CD14-positive monocyte (primary cell): Measurements from ENCODE around the gene STK11. TPM values are rescaled to one million over a fixed set of nuclear protein-coding genes. Genes with fewer than 3 reads are reported as not detected.
A peak's percentile ranks its signal among the peaks of the same experiment; 100 is the strongest.

Source experiments
- DNase-seq, 3 donors: peaks; one replicate each; pipeline ENCODE4 v3.0.0-alpha.2; 2011 to 2022
- H2AFZ ChIP-seq: 2 replicates; pipeline ENCODE4 v1.6.0; 2012; ENCODE audit warnings: mild to moderate bottlenecking, low read depth, low read length, inconsistent platforms; ENCODE audit not compliant: insufficient read depth, poor library complexity, severe bottlenecking
- H3K27ac ChIP-seq, 2 donors: 1 replicate in 1 of 2; 2 replicates in 1 of 2; pipeline ENCODE4 v1.5.1; 2012 to 2013; ENCODE audit warnings: low read length in 2 of 2, control low read depth in 1 of 2, inconsistent platforms in 1 of 2, low read depth in 1 of 2, mild to moderate bottlenecking in 1 of 2
- H3K27me3 ChIP-seq, 2 donors: one replicate each; pipeline versions ENCODE4 v1.6.0 to v1.6.1; 2011 to 2013; ENCODE audit warnings: low read length in 2 of 2; ENCODE audit not compliant: control insufficient read depth in 2 of 2, insufficient read depth in 2 of 2
- H3K36me3 ChIP-seq, 2 donors: replicated peaks in 1 of 2; 1 replicate in 1 of 2; 2 replicates in 1 of 2; pipeline versions ENCODE4 v1.5.1 to v1.6.1; 2012 to 2013; ENCODE audit warnings: low read length in 2 of 2, control low read depth in 1 of 2, inconsistent platforms in 1 of 2, mild to moderate bottlenecking in 1 of 2; ENCODE audit not compliant: insufficient read depth in 2 of 2, control insufficient read depth in 1 of 2
- H3K4me1 ChIP-seq, 2 donors: 1 replicate in 1 of 2; 2 replicates in 1 of 2; pipeline versions ENCODE4 v1.5.1 to v1.6.1; 2012 to 2013; ENCODE audit warnings: low read length in 2 of 2, control low read depth in 1 of 2, inconsistent platforms in 1 of 2, mild to moderate bottlenecking in 1 of 2, moderate library complexity in 1 of 2; ENCODE audit not compliant: insufficient read depth in 2 of 2, control insufficient read depth in 1 of 2
- H3K4me2 ChIP-seq: replicated peaks from 2 replicates; pipeline ENCODE3; 2012; ENCODE audit warnings: low read length, moderate library complexity, mild to moderate bottlenecking; ENCODE audit not compliant: poor library complexity, severe bottlenecking; ENCODE audit errors: extremely low read depth
- H3K4me3 ChIP-seq, 3 experiments: fragments of 200-600 bp in 1 of 3; sonication (generic) in 1 of 3; replicated peaks in 1 of 3; 1 replicate in 2 of 3; 2 replicates in 1 of 3; pipeline ENCODE4 v1.5.1; 2011 to 2013; ENCODE audit warnings: low read length in 3 of 3, mild to moderate bottlenecking in 3 of 3, control low read depth in 2 of 3, low read depth in 2 of 3, inconsistent platforms in 1 of 3, moderate library complexity in 1 of 3
- H3K79me2 ChIP-seq: 2 replicates; pipeline ENCODE4 v1.6.0; 2012; ENCODE audit warnings: mild to moderate bottlenecking, control low read depth, inconsistent platforms, low read length, moderate library complexity; ENCODE audit not compliant: insufficient read depth
- H3K9ac ChIP-seq: 2 replicates; pipeline ENCODE4 v1.6.0; 2017; ENCODE audit warnings: low read length, mild to moderate bottlenecking; ENCODE audit not compliant: insufficient read depth, poor library complexity, severe bottlenecking
- H3K9me3 ChIP-seq, 2 donors: replicated peaks in 1 of 2; 1 replicate in 1 of 2; 2 replicates in 1 of 2; pipeline versions ENCODE4 v1.5.1 to v1.6.1; 2012 to 2013; ENCODE audit warnings: low read length in 2 of 2, control low read depth in 1 of 2; ENCODE audit not compliant: control insufficient read depth in 1 of 2, insufficient read depth in 1 of 2
- H4K20me1 ChIP-seq: 2 replicates; pipeline ENCODE4 v1.6.0; 2012; ENCODE audit warnings: mild to moderate bottlenecking, low read length, control low read depth, moderate library complexity; ENCODE audit not compliant: insufficient read depth
- H3K27ac Mint-ChIP-seq, 7 donors: one replicate each; pipeline ENCODE4 v1.8.0; 2020; ENCODE audit warnings: mild to moderate bottlenecking in 7 of 7, mixed read lengths in 7 of 7, moderate library complexity in 6 of 7, inconsistent platforms in 2 of 7
- H3K27me3 Mint-ChIP-seq, 3 donors: one replicate each; pipeline ENCODE4 v1.8.0; 2021 to 2022; ENCODE audit warnings: low read depth in 3 of 3, mild to moderate bottlenecking in 3 of 3, mixed read lengths in 3 of 3, moderate library complexity in 3 of 3, inconsistent platforms in 1 of 3
- H3K36me3 Mint-ChIP-seq, 2 donors: one replicate each; pipeline ENCODE4 v1.8.0; 2020; ENCODE audit warnings: mixed read lengths in 2 of 2, inconsistent platforms in 1 of 2, mild to moderate bottlenecking in 1 of 2
- H3K4me1 Mint-ChIP-seq: one replicate; pipeline ENCODE4 v1.8.0; 2020; ENCODE audit warnings: mild to moderate bottlenecking, mixed read lengths
- H3K4me3 Mint-ChIP-seq, 2 donors: one replicate each; pipeline ENCODE4 v1.8.0; 2020; ENCODE audit warnings: mild to moderate bottlenecking in 2 of 2, mixed read lengths in 2 of 2, moderate library complexity in 1 of 2
- H3K9me3 Mint-ChIP-seq, 7 donors: one replicate each; pipeline ENCODE4 v1.8.0; 2020 to 2022; ENCODE audit warnings: mixed read lengths in 7 of 7, mild to moderate bottlenecking in 6 of 7, moderate library complexity in 6 of 7, inconsistent platforms in 2 of 7
- CTCF ChIP-seq: fragments of 200-600 bp; IDR thresholded peaks from one replicate; pipeline ENCODE4 v1.8.0; 2022; ENCODE audit warnings: antibody characterized with exemption, mild to moderate bottlenecking
- WGBS: methylation state at CpG from one replicate; pipeline ENCODE4 v1.1.5; 2013; ENCODE audit warnings: missing lambda C conversion rate; ENCODE audit not compliant: insufficient coverage; 5-methylcytosine and 5-hydroxymethylcytosine counted together
- intact Hi-C, 2 donors: fragments of 100-400 bp; cut with micrococcal nuclease; formaldehyde crosslinking; loops; one replicate each; pipeline versions ENCODE4 v1.15.0 to v1.15.1; 2023
- polyA plus RNA-seq, 3 donors: library from polyadenylated mRNA; depleted of rRNA in 1 of 3; unstranded in 2 of 3; stranded (reverse) in 1 of 3; fragments of 300-500 nt in 2 of 3; fragments of >200 nt in 1 of 3; fragmentation: Illumina TruSeq in 2 of 3; gene quantifications; 1 replicate in 2 of 3; 2 replicates in 1 of 3; pipeline ENCODE4 v1.2.3, GENCODE V29; 2012 to 2021

STK11 gene
- polyA plus RNA-seq, 3 donors, result 6.2 to 72.1 (median 15.4) TPM

- no peak overlapping the region for H3K4me2 ChIP-seq
- 84% methylated on average over 12 of the region's 15 CpGs for WGBS
- no peak overlapping the region for H3K9ac ChIP-seq
Measured at GRCh38 chr19:1231729-1232637, 26.4 kb downstream of the STK11 start.

More at GRCh38 chr19:1231729-1232637, 26.4 kb downstream of the STK11 start:
- Histone ChIP-seq H3K79me2 (no peaks in the 10 kb centered on the region), H3K9me3 (no peaks in the 10 kb centered on the region), H2AFZ (no peak overlapping the region), H3K4me3 (no peak overlapping the region), H3K36me3 (peaks cover 0 to 11% of the 10 kb centered on the region in 2 donors), H4K20me1 (no peaks in the 10 kb centered on the region), H3K27me3 (peaks cover 6 to 17% of the 10 kb centered on the region in 2 donors), H3K27ac (no peak overlapping the region), H3K4me1 (peaks cover under 1 to 3% of the 10 kb centered on the region in 2 donors)
- Mint-ChIP-seq H3K4me3 (no peak overlapping the region), H3K27me3 (peaks cover 10 to 26% (median 20%) of the 10 kb centered on the region in 3 donors), H3K36me3 (peaks cover 5 to 10% of the 10 kb centered on the region in 2 donors), H3K9me3 (peaks cover 0 to 13% (median 3%) of the 10 kb centered on the region in 7 donors), H3K4me1 (peaks cover 6% of the 10 kb centered on the region), H3K27ac (peak overlapping the region in 4 of 7 donors; percentile 27 to 72 (median 48))
- no peak for DNase-seq
- TF ChIP-seq CTCF, result no peak
- intact Hi-C loops, result no loop called here
